HuH-7.5 (cell line): Measurements from ENCODE around the gene PIK3AP1.
"Not testable (repeated sequence)": the region's sequence is repeated elsewhere in the genome, so short reads cannot be mapped to it uniquely, and the experiment has no call there.

Experiments used
- DNase-seq: peaks from one replicate; pipeline ENCODE4 v3.0.0; 2011; ENCODE audit warnings: low spot score

Gene PIK3AP1

GRCh38 chr10:96576277-96576980 is 143.9 kb downstream of the PIK3AP1 start:
- DNase-seq = no peak

- DNase-seq = not testable (repeated sequence)
These were observed 145.8 kb downstream of the PIK3AP1 start for GRCh38 chr10:96574564-96574963.

GRCh38 chr10:96573036-96573435 is 147.3 kb downstream of the PIK3AP1 start:
- DNase-seq = no peak

DNA sequence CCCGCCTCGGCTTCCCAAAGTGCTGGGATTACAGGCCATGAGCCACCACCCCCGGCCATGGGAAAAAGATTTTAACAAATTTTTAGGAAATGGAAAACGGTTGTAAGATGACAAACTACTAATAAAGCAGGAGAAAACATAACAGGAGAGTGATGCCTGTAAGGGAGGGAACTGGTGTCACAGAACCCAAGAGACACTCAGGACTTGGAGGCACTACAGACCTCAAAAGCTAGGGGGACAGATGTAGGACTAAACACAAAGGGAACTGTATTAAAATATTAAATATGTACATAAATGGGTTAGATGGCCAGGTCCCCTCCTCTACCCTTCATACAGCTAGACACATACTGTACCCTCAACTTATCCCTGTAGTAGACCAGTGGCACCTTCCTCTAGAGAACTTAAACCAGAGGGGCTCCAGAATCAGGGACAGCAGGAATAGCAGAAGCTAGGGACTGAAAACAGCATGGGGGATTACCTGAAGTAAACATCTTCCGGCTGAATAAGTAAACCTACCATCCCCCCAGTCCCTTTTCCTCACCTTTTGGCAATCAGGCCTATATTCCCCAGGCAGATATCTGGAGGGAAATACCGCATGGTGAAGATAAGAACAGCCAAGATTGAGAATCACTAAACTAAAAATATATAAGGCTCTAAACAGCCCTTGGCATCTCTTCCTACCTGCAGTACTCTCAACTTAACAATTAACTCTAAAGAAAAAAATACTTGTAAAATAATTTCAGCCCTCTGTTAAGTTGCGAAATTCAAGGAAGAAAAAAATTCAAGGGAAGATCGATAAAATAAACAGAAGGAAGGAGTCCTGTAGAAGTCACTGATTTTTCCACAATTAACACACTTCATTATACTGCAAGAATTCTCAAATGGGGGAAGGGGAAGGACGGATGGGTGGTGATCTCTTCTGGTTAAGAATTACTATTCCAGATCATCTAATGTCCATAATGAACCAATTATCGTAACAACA is 149.0 kb downstream of the PIK3AP1 start:
- no peak for DNase-seq

GRCh38 chr10:96570511-96570910 is 149.8 kb downstream of the PIK3AP1 start:
- DNase-seq = no peak

DNA sequence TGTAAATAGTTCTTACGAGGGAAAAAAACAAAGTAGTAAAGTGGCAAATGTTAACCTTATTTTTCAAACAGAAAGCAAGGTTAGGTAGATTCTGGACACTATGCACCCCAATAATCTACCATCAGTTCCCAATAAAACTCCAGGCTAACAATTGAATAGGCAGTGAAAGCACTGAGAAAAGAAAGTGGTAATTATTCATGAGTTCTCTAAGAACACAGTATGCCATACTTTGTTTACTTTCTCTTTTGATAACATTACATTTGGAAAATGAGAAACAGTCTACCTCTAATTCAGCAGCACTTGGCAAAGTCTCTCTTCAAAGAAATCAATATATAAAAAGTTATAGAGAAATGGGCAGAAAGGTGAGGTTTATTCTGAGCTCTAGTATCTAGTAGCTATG is 151.9 kb downstream of the PIK3AP1 start:
- DNase-seq = no peak

DNA sequence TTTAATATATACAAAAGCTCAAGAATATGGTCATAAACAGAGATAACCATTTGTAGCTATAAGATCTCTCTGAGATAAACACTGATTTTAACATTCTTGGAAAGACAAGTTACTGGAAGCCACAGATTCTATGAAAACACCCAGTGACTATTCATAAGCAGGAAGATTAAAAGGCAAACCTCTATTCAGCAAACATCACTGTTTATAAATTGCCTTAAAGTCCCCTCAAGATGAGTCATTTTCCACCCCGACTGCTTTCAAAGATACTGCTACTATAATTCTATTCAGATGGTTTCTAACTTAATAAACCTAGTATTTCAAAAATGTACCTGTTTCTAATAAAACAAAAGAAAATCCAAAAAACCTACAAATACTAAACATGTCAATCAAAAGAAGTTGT is 154.5 kb downstream of the PIK3AP1 start:
- no peak for DNase-seq

DNA sequence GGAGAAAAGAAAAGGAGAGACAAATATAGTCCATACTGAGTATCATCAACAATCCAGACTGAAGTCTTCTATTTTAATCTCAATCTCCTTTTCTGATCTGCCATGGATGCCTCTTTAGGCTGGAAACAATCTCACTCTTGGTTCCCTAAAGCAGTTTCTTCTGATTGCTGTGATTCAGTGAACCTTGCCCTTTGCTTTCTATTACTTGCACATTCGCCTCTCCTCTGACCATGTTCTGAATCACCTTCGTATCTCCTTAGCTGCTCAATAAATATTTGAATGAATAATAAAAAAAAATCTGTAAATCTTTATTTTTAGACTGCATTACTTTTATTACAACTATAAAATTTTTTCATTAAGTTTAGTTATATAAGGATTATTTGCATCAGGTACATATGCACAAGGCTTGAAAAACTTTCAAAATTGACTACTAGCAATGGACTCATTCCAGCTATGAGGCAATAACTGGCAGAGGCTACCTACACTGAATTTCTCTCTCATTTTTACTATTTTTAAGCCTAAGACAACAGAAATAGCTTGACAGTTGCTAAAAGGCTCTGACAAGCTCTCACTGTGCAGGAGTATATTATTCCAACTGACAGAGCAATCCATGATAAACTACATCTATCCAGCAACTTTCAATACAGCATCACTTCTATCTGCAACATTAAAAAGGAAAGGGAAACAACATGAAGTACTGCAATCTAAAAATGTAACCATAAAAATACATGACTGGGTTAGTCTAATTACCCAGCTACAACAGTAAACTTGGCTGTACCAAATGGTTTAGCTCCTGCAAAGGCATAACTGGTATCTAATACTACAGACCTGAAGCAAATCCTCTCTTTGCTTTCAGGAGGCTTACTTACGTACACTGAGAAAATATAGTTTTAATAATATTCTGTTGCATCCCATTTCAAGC is 159.1 kb downstream of the PIK3AP1 start:
- DNase-seq = no peak

- DNase-seq = no peak
These were observed 159.8 kb downstream of the PIK3AP1 start for GRCh38 chr10:96560489-96560888.

- no peak for DNase-seq
These were observed 164.3 kb downstream of the PIK3AP1 start for GRCh38 chr10:96556003-96556402.

GRCh38 chr10:96555330-96555729 is 165.0 kb downstream of the PIK3AP1 start:
- DNase-seq = no peak

GRCh38 chr10:96548589-96548988 is 171.7 kb downstream of the PIK3AP1 start:
- DNase-seq = no peak

DNA sequence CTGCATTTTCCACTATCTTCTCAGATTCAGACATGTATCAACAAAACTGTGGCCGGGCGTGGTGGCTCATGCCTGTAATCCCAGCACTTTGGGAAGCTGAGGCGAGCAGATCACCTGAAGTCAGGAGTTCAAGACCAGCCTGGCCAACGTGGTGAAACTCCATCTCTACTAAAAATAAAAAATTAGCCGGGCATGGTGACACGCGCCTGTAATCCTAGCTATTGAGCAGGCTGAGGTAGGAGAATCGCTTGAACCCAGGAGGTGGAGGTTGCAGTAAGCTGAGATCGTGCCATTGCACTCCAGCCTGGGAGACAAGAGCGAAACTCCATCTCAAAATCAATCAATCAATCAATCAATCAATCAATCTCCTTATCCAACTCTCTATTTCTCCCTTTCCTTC is 174.8 kb downstream of the PIK3AP1 start:
- DNase-seq = not testable (repeated sequence)
